CD1c-positive myeloid dendritic cell (primary cell): ENCODE measurements around the gene MRNIP.

Experiments used
- DNase-seq: peaks from one replicate; pipeline ENCODE4 v3.0.0-alpha.2; 2016; ENCODE audit errors: extremely low spot score

The MRNIP gene

DNA sequence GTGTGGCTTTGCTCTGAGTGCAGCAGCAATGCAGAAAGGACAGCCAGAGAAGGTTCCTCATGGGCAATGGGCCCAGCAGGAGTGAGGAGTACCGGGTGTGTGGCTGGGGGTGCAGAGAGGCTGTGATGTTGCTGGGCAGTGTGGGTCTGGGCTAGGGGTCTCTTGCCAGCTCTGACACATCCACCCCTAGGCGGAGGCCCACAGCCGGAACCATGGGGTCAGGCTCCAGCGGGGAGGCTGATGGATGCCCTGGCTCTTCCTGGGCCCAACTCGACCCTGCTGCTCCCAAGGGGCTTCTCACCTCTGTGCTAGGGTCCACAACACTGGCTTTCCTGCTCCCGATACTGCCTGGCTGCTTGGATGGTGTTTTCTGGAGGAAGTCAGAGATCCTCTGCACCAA, 29.2 kb upstream of the MRNIP start:
- DNase-seq = no peak

DNA sequence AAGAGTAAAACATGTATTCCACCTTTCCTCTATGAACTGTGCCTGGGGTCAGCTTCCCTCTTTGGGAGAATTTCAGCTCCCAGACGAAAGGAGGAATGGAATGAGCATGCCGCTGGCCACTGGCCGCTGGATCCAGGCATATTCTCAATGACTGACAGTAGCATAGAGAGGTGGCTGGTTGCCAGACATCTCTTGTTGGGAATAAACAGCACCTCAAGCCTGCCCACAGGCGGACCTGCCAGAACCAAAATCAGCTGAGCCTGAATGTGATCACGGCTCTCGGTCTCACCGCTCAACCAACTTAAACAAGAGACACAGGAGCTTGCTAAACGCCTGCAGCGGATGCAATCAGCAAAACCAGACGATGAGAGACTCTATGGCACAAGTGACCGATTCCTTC, 28.5 kb upstream of the MRNIP start:
- DNase-seq = no peak

- DNase-seq = no peak
These were observed 27.7 kb upstream of the MRNIP start for GRCh38 chr5:179886190-179886911.

- DNase-seq = no peak
These were observed 27.0 kb upstream of the MRNIP start for GRCh38 chr5:179885491-179886090.

GRCh38 chr5:179883163-179883562, 24.5 kb upstream of the MRNIP start:
- DNase-seq = no peak

DNA sequence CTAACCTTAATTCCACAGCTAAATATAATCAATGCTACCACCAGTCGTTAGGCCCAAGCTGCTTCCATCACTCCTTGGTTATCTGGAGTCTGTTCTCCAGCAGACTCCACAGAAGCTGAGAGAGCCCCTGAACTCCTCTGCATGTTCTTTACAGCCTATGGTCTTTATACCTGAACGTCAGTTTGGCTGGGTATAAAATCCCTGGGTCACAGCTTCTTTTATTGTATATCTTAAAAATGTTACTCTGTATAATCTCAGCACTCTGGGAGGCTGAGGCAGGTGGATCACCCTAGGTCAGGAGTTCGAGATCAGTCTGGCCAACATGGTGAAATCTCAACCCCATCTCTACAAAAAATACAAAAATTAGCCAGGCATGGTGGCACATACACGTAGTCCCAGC, 23.7 kb upstream of the MRNIP start:
- DNase-seq = no peak

DNA sequence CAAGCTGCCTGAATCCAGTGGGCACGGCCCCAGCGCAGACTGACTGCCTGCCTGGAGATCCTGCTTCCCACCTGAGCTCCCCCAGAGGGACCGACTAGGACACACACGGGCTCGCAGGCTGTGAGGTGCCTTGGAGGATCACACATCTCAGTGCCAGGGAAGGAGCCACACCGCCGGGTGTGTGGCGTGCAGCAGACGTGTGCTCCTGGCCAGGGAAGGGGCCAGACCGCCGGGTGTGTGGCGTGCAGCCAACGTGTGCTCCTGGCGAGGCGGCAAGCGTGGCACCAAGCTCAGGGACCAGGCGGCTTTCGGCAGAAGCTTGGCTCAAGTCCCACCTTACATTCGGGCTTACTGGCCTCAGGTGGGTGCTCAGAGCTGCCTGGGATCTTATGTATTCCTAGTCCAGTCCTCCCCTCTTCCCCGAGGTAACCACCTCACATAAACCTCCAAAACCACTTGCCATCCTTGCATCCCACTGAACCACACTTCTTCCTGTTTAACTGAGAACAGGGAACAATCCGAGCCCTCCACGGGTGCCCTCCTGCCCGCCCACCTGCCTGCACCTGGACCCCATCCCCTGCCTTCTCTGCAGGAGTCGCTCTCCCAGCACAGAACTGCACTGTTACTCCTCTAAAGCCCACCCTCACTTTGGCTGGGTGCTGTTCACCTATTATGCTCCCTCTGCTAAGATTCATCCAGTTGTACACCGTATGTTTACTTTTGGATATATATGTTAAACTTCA, 22.4 kb upstream of the MRNIP start:
- DNase-seq = no peak

DNA sequence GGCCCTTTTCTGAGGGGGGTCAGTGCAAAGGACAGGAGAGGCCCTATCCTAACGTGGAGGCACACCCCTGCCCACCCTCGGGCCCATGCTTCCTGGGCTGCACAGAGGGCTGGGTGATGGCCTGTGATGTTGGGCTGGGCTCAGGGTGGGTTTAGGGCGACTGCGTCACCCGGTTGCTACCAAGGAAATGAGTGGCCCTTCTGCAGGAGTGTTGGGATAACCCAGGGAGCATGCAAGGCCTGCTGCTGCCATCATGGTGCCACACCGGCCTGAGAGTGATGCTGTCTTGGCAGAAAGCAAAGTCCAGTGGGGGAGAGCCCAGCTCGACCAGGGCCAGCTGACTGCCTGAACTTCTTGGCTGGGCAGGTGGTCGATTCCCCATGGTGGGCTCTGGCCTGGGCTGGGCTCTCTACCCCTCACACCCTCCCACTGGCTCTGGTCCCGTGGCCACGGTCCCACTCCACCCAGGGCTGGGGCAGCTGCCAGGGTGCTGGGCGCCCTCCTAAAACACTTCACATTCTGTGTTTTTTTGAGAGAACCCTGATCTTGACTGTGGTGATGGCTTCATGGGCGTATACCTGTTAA, 21.5 kb upstream of the MRNIP start:
- no peak for DNase-seq

GRCh38 chr5:179879690-179880010, 21.0 kb upstream of the MRNIP start:
- no peak for DNase-seq

DNA sequence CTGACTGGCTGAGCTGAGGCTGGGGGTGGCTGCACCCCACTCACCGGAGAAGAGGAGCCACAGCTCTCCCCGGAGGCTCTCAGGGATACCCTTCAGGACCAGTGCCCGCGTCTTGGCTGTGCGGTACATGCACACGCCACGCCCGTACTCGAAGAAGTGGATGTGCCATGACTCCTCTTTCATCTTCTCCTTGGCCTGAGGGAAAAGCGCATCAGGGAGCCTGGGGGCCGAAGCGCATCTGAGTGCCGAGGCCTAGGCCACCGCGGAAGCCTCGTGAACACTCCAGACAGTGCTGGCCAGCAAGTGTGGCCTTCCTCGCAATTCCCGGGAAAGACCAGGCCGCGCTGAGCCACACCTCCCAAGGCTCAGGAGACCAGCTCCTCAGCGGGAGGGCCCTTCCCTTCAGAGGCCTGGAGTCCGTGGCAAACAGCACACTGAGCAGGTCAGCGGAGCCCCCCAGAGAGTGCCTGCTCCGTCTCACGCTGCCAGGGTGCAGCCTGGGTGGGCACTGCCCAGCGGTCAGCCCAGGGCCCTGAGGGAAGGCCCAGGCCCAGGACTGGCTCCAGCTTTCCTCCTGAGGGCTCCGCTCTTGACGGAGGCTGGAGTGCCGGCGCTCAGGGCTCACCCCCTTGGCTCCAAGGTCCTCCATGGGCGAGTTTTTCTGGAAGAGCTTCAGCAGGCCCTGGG, 20.5 kb upstream of the MRNIP start:
- DNase-seq = no peak

- DNase-seq = no peak
These were observed 19.8 kb upstream of the MRNIP start for GRCh38 chr5:179878222-179879002.

- DNase-seq = peak; percentile 7
These were observed 18.0 kb upstream of the MRNIP start for GRCh38 chr5:179876610-179876952.

DNA sequence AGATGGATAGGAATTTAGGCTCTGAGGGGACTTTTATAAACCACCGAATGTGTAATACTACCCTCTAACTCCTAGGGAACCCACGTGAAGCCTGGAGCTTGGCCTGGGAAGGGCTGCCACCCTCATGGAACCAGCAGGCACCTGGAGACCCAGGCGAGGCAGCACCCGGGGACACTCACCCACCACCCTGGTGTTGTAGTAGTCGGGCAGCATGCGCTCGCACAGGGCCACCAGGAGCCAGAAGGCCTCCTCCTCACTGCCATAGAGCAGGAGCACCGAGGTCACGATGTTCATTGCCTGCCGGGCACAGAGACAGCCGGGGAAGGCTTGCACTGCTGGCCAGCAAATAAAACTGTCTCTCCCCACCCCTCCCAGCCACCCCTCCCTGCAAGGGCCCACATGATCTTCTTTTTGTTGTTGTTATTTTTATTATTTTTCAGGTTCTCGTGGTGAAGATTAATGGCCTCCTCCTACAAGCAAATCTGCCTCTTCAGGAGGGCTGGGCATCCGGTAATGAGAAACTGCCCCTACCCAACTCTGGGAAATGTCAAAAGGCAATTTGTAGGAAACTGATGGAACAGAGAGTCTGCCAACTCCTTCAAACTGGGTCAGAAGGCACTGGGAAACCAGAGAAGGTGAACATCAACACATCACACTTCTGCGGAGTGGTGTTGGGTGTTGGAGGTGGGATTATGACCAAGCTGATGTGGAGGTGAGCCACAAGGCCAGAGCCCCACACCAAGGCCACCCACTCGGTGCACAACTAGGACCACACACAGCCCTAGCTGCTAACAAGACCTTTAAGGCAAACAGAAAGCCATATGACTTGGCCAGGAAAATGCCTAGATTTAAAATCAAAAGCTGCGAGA, 17.4 kb upstream of the MRNIP start:
- DNase-seq = no peak

DNA sequence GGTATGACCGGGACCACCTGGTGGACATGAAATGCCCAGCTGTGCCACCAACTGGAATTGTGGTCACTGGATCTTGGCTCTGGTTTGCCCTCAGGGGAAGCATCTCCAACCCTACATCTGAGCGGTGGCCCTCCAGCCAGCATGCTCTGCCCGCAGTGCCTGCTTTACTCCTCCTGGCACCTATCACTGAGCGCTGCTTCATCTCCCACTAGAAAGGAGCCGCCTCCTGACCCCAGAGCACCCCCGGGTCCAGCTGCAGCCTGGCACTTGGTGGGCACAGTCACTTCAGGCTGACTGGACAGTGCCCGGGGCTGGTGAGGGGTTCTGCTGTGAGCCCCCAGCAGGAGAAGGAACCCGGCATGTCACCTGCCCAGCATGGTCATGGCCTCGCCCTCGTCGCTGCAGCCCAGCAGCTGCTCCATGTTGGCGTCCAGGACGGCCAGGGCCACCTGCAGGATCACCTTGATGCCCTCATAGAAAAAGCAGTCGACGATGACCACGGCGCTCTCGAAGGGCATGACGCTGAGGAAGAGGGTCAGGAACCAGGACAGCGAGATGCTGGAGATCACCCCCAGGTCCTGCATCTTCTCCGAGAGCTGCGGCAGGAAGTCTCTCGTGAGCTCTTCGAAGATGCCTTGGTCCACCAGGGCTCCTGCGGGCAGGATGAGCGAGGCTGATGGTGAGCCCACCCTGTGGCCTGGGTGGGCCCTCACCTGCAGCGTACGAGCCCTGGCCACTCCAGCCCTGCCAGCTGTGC, 16.1 kb upstream of the MRNIP start:
- no peak for DNase-seq

GRCh38 chr5:179874136-179874535, 15.5 kb upstream of the MRNIP start:
- no peak for DNase-seq

DNA sequence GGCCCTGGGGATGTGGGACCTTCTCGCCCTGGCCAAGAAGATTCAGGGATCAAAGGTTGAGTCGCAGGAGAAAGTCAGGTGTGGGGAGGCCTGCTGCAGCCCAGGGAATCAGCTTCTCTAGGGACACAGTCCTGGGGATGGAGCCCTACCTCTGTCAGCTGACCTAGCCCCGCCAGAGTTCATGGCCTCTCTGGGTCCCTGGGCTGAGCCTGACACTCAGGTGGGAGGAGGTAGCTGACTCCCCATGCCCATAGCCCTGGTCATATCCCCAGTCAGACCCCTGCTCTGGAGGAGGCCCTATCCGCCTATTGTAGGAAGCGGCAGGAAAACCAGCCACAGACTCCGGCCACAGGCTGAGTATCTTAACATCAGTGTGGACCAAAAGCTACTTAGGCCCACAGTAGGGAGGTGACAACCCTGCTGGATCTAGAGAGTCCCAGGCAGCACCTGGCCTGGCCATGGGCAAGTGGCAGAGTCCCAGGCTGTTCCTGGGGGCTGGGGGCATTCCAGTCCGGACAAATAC, 15.0 kb upstream of the MRNIP start:
- no peak for DNase-seq

GRCh38 chr5:179872828-179873575, 14.4 kb upstream of the MRNIP start:
- DNase-seq = no peak

- no peak for DNase-seq
These were observed 13.6 kb upstream of the MRNIP start for GRCh38 chr5:179872055-179872827.
